GM12891 (cell line): ENCODE measurements around the gene ATP2B2.

ENCODE experiments used
- POLR2A ChIP-seq: IDR thresholded peaks from 2 replicates; pipeline ENCODE4 v1.6.1; 2011; ENCODE audit warnings: low read depth, low read length, control low read depth
- POLR2AphosphoS5 ChIP-seq: IDR thresholded peaks from 2 replicates; pipeline ENCODE4 v1.6.1; 2011; ENCODE audit warnings: low read depth, low read length, control low read depth
- POU2F2 ChIP-seq: IDR thresholded peaks from 2 replicates; pipeline ENCODE4 v1.6.1; 2011; ENCODE audit warnings: low read depth, mild to moderate bottlenecking, control low read depth, low read length, moderate library complexity
- SPI1 ChIP-seq: IDR thresholded peaks from 2 replicates; pipeline ENCODE4 v1.6.1; 2011; ENCODE audit warnings: low read depth, low read length, control low read depth
- TAF1 ChIP-seq: IDR thresholded peaks from 2 replicates; pipeline ENCODE4 v1.6.1; 2011; ENCODE audit warnings: low read depth, low read length, control low read depth

GRCh38 chr3:10336761-10337160 is 168.6 kb downstream of the ATP2B2 start:
- TF ChIP-seq POLR2AphosphoS5 (no peak), TAF1 (no peak), POLR2A (no peak), POU2F2 (no peak), SPI1 (no peak)
